Liver (tissue), 9 donors: ENCODE results near the gene KRTDAP. TPM values are rescaled to one million over a fixed set of nuclear protein-coding genes. Genes with fewer than 3 reads are reported as not detected.
A peak's percentile ranks its signal among the peaks of the same experiment; 100 is the strongest.

ENCODE experiments used
- DNase-seq: peaks from one replicate; pipeline ENCODE4 v3.0.0-alpha.2; 2017; ENCODE audit warnings: low spot score
- H3K27ac ChIP-seq, 2 donors: one replicate each; pipeline ENCODE4 v1.7.0; 2013; ENCODE audit warnings: inconsistent platforms in 2 of 2, low read length in 2 of 2, control low read depth in 1 of 2, low read depth in 1 of 2, mild to moderate bottlenecking in 1 of 2
- H3K27me3 ChIP-seq, 4 donors: one replicate each; pipeline versions ENCODE4 v1.6.1 to v1.7.0; 2013; ENCODE audit warnings: low read length in 3 of 4, inconsistent platforms in 1 of 4, mild to moderate bottlenecking in 1 of 4, moderate library complexity in 1 of 4; ENCODE audit not compliant: control insufficient read depth in 4 of 4, insufficient read depth in 4 of 4
- H3K36me3 ChIP-seq, 4 donors: one replicate each; pipeline versions ENCODE4 v1.6.1 to v1.7.0; 2013; ENCODE audit warnings: low read length in 3 of 4, mild to moderate bottlenecking in 3 of 4, low read depth in 1 of 4, moderate library complexity in 1 of 4; ENCODE audit not compliant: control insufficient read depth in 4 of 4, insufficient read depth in 3 of 4
- H3K4me1 ChIP-seq, 4 donors: one replicate each; pipeline versions ENCODE4 v1.6.1 to v1.7.0; 2013; ENCODE audit warnings: low read length in 3 of 4, mild to moderate bottlenecking in 3 of 4, moderate library complexity in 1 of 4; ENCODE audit not compliant: control insufficient read depth in 4 of 4, insufficient read depth in 4 of 4
- H3K4me3 ChIP-seq, 3 donors: one replicate each; pipeline versions ENCODE4 v1.6.1 to v1.7.0; 2013; ENCODE audit warnings: low read length in 3 of 3, control low read depth in 1 of 3, low read depth in 1 of 3, mild to moderate bottlenecking in 1 of 3
- H3K9ac ChIP-seq, 2 donors: one replicate each; pipeline ENCODE4 v1.7.0; 2013; ENCODE audit warnings: low read length in 2 of 2, mild to moderate bottlenecking in 2 of 2, moderate library complexity in 2 of 2, control low read depth in 1 of 2, low read depth in 1 of 2
- H3K9me3 ChIP-seq, 4 donors: one replicate each; pipeline versions ENCODE4 v1.6.1 to v1.7.0; 2013; ENCODE audit warnings: low read length in 3 of 4; ENCODE audit not compliant: control insufficient read depth in 4 of 4
- EGR1 ChIP-seq, 2 donors: IDR thresholded peaks; 2 replicates each; pipeline ENCODE4 v1.6.1; 2016 to 2018; ENCODE audit warnings: antibody characterized with exemption in 2 of 2, low read depth in 2 of 2
- FOXA1 ChIP-seq: IDR thresholded peaks from 2 replicates; pipeline ENCODE4 v1.6.1; 2016; ENCODE audit warnings: antibody characterized with exemption
- FOXA2 ChIP-seq: IDR thresholded peaks from 2 replicates; pipeline ENCODE4 v1.6.1; 2016; ENCODE audit warnings: antibody characterized with exemption
- GABPA ChIP-seq, 2 donors: IDR thresholded peaks in 1 of 2; conservative IDR thresholded peaks in 1 of 2; 2 replicates each; pipeline ENCODE4 v1.6.1; 2016; ENCODE audit warnings: antibody characterized with exemption in 2 of 2, mild to moderate bottlenecking in 1 of 2, moderate library complexity in 1 of 2
- HNF4A ChIP-seq, 2 donors: conservative IDR thresholded peaks; 2 replicates each; pipeline ENCODE4 v1.6.1; 2016; ENCODE audit warnings: antibody characterized with exemption in 2 of 2, mild to moderate bottlenecking in 2 of 2
- JUND ChIP-seq, 2 donors: IDR thresholded peaks; 2 replicates each; pipeline ENCODE4 v1.6.1; 2016; ENCODE audit warnings: antibody characterized with exemption in 2 of 2
- NR2F2 ChIP-seq: IDR thresholded peaks from 2 replicates; pipeline ENCODE4 v1.6.1; 2016; ENCODE audit warnings: antibody characterized with exemption
- RAD21 ChIP-seq, 2 donors: IDR thresholded peaks; 2 replicates each; pipeline ENCODE4 v1.6.1; 2016; ENCODE audit warnings: antibody characterized with exemption in 2 of 2, mild to moderate bottlenecking in 2 of 2
- REST ChIP-seq: IDR thresholded peaks from 2 replicates; pipeline ENCODE4 v1.6.1; 2016; ENCODE audit warnings: antibody characterized with exemption, mild to moderate bottlenecking
- RXRA ChIP-seq, 2 donors: IDR thresholded peaks; 2 replicates each; pipeline ENCODE4 v1.6.1; 2017 to 2018; ENCODE audit warnings: antibody characterized with exemption in 2 of 2, mild to moderate bottlenecking in 1 of 2
- SP1 ChIP-seq: IDR thresholded peaks from 2 replicates; pipeline ENCODE4 v1.6.1; 2018; ENCODE audit warnings: antibody characterized with exemption, mild to moderate bottlenecking
- TAF1 ChIP-seq: conservative IDR thresholded peaks from 2 replicates; pipeline ENCODE4 v1.6.1; 2016; ENCODE audit warnings: antibody characterized with exemption, mild to moderate bottlenecking
- ZBTB33 ChIP-seq: IDR thresholded peaks from 2 replicates; pipeline ENCODE4 v1.6.1; 2016; ENCODE audit warnings: antibody characterized with exemption
- WGBS: extraction: QIAGEN DNeasy Blood & Tissue Kit; methylation state at CpG from one replicate; pipeline ENCODE4 v1.1.7; 2013; 5-methylcytosine and 5-hydroxymethylcytosine counted together
- polyA plus RNA-seq, 2 donors: library from polyadenylated mRNA; stranded (reverse) in 1 of 2; unstranded in 1 of 2; fragments of 200-250 nt in 1 of 2; fragments of >200 nt in 1 of 2; fragmentation: Nextera tagmentation in 1 of 2; extraction: Ambion mirVana in 1 of 2; gene quantifications; one replicate each; pipeline versions ENCODE4 v1.2.1 to v1.2.3, GENCODE V29; 2013 to 2015
- total RNA-seq, 2 donors: library from RNA; depleted of rRNA; stranded (reverse); fragments of >200 nt; gene quantifications; one replicate each; pipeline ENCODE4 v1.2.3, GENCODE V29; 2014
- TF ChIP-seq, protein P1 (sequence below): IDR thresholded peaks from 2 replicates; pipeline ENCODE4 v1.6.1; 2016; ENCODE audit warnings: antibody characterized with exemption
- donor health status: healthy.
- donor health status: healthy.
- donor health status: healthy.
- donor health status: healthy.
- donor health status: healthy.

The KRTDAP gene
- total and polyA plus RNA-seq, 4 donors = not detected

GRCh38 chr19:35447606-35448469, 42.4 kb downstream of the KRTDAP start, which contains the start of gene FFAR2:
FFAR2 (plus strand) TSS chr19:35448257; CDS start chr19:35449715, 1,458 bp downstream.
- 85% methylated on average over 12 of the region's 12 CpGs for WGBS
- no peak within 1 kb of the TSS for H3K4me3 ChIP-seq

DNA sequence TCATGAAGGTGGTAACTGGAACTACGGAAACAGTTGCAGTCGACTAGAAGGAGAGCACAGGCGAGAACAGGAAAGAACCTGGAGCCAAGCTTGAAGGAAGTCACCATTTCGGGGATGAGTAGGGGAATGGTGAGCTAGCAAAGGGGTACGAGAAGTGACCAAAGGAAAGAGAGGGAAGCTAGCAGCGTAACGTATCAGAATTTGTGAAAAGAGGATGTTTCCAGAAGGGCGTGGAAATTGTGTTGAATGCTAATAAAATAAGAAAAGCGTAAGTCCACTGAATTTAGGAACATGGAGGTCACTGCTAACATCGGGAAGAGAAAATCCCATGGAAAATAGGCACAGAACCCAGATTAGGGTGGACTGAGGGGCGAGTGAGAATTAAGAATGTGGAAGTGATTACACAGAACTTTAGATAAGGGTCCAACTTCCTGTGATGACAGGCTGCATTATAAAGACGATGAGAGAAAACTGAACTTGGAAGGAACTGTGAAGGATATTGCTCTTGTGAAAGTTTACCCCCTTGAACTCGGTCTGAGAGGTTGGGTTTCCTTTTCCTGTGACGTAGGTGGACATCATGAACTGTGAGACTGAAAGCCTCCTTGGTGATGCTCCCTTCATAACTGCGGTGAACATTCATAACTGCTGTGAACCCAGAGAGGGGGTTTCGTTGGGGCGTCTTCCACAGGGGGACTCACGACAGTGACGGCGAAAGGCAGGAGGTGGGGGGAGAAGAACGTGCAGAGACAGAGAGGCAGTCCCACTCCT, 44.3 kb downstream of the KRTDAP start:
- H3K4me1 ChIP-seq = peaks cover 0 to 8% (median 0%) of the 10 kb centered on the region in 4 donors
- WGBS = 75% methylated on average over 21 of the region's 21 CpGs
- no peaks in the 10 kb centered on the region for H3K9me3 ChIP-seq
- no peaks in the 10 kb centered on the region for H3K36me3 ChIP-seq
- H3K4me3 ChIP-seq = no peak overlapping the region
- no peak overlapping the region for H3K9ac ChIP-seq
- no peak for TF ChIP-seq ZBTB33
- TF ChIP-seq NR2F2 = peak; percentile 88
- TF ChIP-seq TAF1 = no peak
- TF ChIP-seq, protein P1, sequence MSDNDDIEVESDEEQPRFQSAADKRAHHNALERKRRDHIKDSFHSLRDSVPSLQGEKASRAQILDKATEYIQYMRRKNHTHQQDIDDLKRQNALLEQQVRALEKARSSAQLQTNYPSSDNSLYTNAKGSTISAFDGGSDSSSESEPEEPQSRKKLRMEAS = no peak
- peak; percentile 44 to 57 for TF ChIP-seq RXRA (IDR thresholded peaks at IDR 0.05)
- TF ChIP-seq GABPA (IDR thresholded peaks at IDR 0.05 in 1 of 2, conservative IDR thresholded peaks at IDR 0.05 in 1 of 2) = peak; percentile 47 to 69
- peak; percentile 52 for TF ChIP-seq SP1
- no peaks in the 10 kb centered on the region for H3K27me3 ChIP-seq
- peak overlapping the region; percentile 39 to 61 for H3K27ac ChIP-seq
- no peak for DNase-seq

More at GRCh38 chr19:35447606-35448469, 42.4 kb downstream of the KRTDAP start, which contains the start of gene FFAR2:
- H3K4me1 ChIP-seq = peaks cover 0 to 8% (median 0%) of the 10 kb centered on the region in 4 donors
- no peaks in the 10 kb centered on the region for H3K27me3 ChIP-seq
- TF ChIP-seq NR2F2 = no peak
- H3K27ac ChIP-seq = peak within 1 kb of the TSS; percentile 25 to 69
- H3K9me3 ChIP-seq = no peaks in the 10 kb centered on the region
- no peaks in the 10 kb centered on the region for H3K36me3 ChIP-seq
- DNase-seq = no peak
- no peak within 1 kb of the TSS for H3K9ac ChIP-seq

DNA sequence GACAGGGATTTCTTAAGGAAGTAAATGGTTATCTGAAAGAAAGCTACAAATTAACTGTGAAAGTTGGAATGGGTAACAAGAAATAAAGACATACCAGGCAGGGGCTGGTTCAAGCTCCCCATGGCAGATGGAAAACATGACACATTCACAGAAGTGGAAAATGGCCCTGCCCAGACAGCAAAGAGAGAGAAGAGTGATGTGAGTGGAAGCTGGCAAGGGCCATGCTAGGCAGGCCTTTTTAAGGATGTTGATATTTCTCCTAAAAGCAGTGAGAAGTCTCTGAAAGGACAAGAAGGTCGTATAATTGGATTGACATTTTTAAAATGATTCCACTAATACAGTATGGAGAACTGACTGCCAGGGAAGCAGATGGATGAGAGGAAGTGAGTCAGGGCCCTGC, 45.5 kb downstream of the KRTDAP start:
- H3K9me3 ChIP-seq = no peaks in the 10 kb centered on the region
- peaks cover 0 to 6% (median 0%) of the 10 kb centered on the region in 4 donors for H3K4me1 ChIP-seq
- no peaks in the 10 kb centered on the region for H3K27me3 ChIP-seq
- TF ChIP-seq EGR1 (IDR thresholded peaks at IDR 0.05; ENCODE audit: low read depth in 2 of 2) (no peak), FOXA1 (no peak), RXRA (IDR thresholded peaks at IDR 0.05) (no peak), RAD21 (IDR thresholded peaks at IDR 0.05) (no peak), NR2F2 (no peak), REST (no peak), FOXA2 (no peak), ZBTB33 (no peak), GABPA (IDR thresholded peaks at IDR 0.05 in 1 of 2, conservative IDR thresholded peaks at IDR 0.05 in 1 of 2) (no peak), HNF4A (conservative IDR thresholded peaks at IDR 0.05) (no peak), JUND (IDR thresholded peaks at IDR 0.05) (no peak)
- no peak for DNase-seq
- H3K4me3 ChIP-seq = no peak overlapping the region
- 92% methylated on average over 1 of the region's 1 CpG for WGBS
- H3K9ac ChIP-seq = no peak overlapping the region
- H3K27ac ChIP-seq = no peak overlapping the region
- no peaks in the 10 kb centered on the region for H3K36me3 ChIP-seq
